ENCODE results near the gene EEF1AKMT3. TPM values are rescaled to one million over a fixed set of nuclear protein-coding genes. Genes with fewer than 3 reads are reported as not detected.

EEF1AKMT3 gene
- total and polyA plus RNA-seq, 9 of the 15 experiments (the other 6 are each of a cell fraction or from before 2014, with no cell fraction given) = 4.1 to 17.2 (median 7.9) TPM

DNA sequence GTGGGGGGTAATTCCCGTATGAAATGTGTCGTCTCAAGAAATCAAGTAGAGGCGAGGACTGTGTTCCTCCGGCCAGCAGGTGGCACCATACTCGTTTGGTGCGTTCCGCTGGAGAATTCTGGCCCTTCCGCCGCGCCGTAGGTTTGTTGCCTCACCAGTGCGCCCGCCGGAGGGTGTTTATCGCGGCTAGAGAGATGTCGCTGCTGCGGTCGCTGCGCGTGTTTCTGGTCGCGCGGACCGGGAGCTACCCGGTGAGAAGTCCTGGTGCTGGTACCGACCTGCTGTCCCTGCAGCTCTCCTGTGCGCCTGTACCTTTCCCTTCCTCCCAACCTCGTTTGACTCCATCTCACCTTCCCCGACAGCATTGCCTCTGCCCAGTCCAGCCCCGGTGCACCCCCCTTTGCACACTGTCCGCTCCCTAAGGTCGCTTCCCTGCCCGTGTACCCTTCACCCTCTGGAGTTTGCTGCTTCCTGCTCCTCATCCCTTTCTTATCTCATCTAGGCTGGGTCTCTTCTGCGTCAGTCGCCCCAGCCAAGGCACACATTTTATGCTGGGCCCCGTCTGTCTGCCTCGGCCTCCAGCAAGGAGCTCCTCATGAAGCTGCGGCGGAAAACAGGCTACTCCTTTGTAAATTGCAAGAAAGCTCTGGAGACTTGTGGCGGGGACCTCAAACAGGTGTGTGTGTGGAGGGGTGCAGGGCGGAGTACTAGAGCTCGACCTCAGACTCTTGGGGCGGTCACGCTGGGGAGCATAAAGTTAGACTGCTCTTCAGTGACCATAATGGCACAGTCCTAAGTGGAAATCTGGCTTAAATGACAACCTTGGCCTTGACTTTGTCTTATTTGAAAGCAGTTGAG lies 10.4 kb downstream of the EEF1AKMT3 start, which contains the start of gene TSFM (continued):
- TF ChIP-seq ARID3A (IDR thresholded peaks at IDR 0.05; ENCODE audit: borderline replicate concordance, low read depth, low read length) (peak; percentile 36; the same call in 1 of the 2 replicates), RCOR1 (IDR thresholded peaks at IDR 0.05; ENCODE audit: borderline replicate concordance in 1 of 2, low read depth in 2 of 2, low read length in 2 of 2) (peak in 1 of 2 experiments; percentile 60; a peak in 1 of 4 replicates), PHF21A (IDR thresholded peaks at IDR 0.05; ENCODE audit: borderline replicate concordance, low read depth) (no peak; the same call in 1 of the 2 replicates), OTX1 (CRISPR knock-in tag; IDR thresholded peaks at IDR 0.05) (no peak), ETV5 (CRISPR knock-in tag; IDR thresholded peaks at IDR 0.05; ENCODE audit: low read depth) (peak; percentile 75), RFX1 (IDR thresholded peaks at IDR 0.05) (no peak), ZKSCAN8 (CRISPR knock-in tag; IDR thresholded peaks at IDR 0.05) (no peak), SMAD3 (CRISPR knock-in tag; conservative IDR thresholded peaks at IDR 0.05) (no peak), SRSF7 (optimal IDR thresholded peaks at IDR 0.05; ENCODE audit: low read depth, low read length) (no peak), MTA1 (IDR thresholded peaks at IDR 0.05; ENCODE audit: borderline replicate concordance) (peak; percentile 96), ETS2 (tag; IDR thresholded peaks at IDR 0.05; ENCODE audit: borderline replicate concordance, poor library complexity, severe bottlenecking) (no peak), DEAF1 (CRISPR knock-in tag; IDR thresholded peaks at IDR 0.05) (no peak), MYBL2 (IDR thresholded peaks at IDR 0.05; ENCODE audit: low read depth) (no peak), MYBL2 (CRISPR knock-in tag; IDR thresholded peaks at IDR 0.05; ENCODE audit: borderline replicate concordance) (no peak), HDGF (IDR thresholded peaks at IDR 0.05) (no peak), ZNF76 (CRISPR knock-in tag; IDR thresholded peaks at IDR 0.05; ENCODE audit: borderline replicate concordance) (no peak), SAFB2 (IDR thresholded peaks at IDR 0.05; ENCODE audit: borderline replicate concordance, low read depth, low read length, severe bottlenecking) (no peak), ZNF41 (CRISPR knock-in tag; conservative IDR thresholded peaks at IDR 0.05) (no peak)
- TF ChIP-seq, protein P1, sequence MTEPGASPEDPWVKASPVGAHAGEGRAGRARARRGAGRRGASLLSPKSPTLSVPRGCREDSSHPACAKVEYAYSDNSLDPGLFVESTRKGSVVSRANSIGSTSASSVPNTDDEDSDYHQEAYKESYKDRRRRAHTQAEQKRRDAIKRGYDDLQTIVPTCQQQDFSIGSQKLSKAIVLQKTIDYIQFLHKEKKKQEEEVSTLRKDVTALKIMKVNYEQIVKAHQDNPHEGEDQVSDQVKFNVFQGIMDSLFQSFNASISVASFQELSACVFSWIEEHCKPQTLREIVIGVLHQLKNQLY (CRISPR knock-in tag; conservative IDR thresholded peaks at IDR 0.05) = no peak
- TF ChIP-seq, protein P2, sequence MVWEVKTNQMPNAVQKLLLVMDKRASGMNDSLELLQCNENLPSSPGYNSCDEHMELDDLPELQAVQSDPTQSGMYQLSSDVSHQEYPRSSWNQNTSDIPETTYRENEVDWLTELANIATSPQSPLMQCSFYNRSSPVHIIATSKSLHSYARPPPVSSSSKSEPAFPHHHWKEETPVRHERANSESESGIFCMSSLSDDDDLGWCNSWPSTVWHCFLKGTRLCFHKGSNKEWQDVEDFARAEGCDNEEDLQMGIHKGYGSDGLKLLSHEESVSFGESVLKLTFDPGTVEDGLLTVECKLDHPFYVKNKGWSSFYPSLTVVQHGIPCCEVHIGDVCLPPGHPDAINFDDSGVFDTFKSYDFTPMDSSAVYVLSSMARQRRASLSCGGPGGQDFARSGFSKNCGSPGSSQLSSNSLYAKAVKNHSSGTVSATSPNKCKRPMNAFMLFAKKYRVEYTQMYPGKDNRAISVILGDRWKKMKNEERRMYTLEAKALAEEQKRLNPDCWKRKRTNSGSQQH (CRISPR knock-in tag; IDR thresholded peaks at IDR 0.05) = no peak
- TF ChIP-seq, protein P3, sequence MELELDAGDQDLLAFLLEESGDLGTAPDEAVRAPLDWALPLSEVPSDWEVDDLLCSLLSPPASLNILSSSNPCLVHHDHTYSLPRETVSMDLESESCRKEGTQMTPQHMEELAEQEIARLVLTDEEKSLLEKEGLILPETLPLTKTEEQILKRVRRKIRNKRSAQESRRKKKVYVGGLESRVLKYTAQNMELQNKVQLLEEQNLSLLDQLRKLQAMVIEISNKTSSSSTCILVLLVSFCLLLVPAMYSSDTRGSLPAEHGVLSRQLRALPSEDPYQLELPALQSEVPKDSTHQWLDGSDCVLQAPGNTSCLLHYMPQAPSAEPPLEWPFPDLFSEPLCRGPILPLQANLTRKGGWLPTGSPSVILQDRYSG (tag; conservative IDR thresholded peaks at IDR 0.05; ENCODE audit: low read depth) = no peak

All from K562 (cell line).